ENCODE results near the gene ACBD6.
"Not testable (repeated sequence)": the region's sequence is repeated elsewhere in the genome, so short reads cannot be mapped to it uniquely, and the experiment has no call there.

ACBD6 gene

DNA sequence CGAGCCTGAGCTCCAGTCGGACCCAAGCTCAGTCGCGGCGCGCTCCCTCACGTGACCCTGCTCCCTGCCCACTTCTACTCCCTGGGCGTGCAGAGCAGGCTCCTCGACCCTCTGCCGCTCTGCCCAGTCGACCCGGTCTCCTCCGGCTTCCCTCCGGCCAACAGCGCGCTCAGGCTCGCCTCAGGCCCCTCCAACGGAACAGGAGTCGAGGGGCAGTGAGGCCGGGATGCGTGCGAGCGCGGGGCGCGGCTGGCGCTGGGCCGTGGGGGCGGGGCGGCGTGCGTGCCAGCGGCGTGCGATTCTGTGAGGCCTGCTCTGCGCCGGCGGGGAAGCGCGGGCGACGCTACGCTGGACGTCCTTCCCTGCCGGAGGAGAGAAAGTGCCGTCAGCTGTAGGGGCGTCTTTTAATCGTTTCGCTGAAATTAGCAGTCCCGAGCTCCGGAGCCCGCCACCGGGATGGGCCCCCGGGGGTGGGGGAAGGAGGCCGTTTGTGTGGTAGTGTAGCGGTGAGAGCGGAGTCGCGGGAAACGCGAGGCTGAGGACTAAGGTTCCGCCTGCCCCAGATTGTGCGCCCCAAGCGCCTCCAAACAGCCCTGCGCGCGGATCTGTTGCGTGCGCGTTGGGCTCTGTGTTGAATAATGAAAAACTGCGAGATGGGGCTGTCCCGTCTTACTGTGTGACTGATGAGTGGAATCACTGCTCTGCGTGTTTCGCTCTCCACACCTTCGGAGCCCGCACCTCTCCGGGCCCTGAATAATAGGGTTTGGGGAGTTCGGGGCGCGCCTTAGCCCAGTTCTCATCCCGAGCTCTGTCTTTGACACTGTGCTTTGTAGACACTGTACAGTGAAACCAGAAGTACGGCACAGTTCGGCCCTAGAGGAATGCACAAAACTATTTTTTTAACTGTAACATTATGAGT is at the start of gene ACBD6:
Gene ACBD6, minus strand, starts transcription at position 217 of the 919 bp plus-strand sequence. CDS start 311 bp downstream, outside the sequence.
- peak; percentile 90 to 94 (median 92) for DNase-seq

- no peak for DNase-seq
Observed at GRCh38 chr1:180551997-180552396, 49.6 kb upstream of the ACBD6 start.

GRCh38 chr1:180550241-180550640 is 47.9 kb upstream of the ACBD6 start:
- DNase-seq: no peak

- DNase-seq: not testable (repeated sequence)
Observed at GRCh38 chr1:180549770-180550169, 47.4 kb upstream of the ACBD6 start.

GRCh38 chr1:180548686-180549317 is 46.4 kb upstream of the ACBD6 start:
- DNase-seq: no peak

- no peak for DNase-seq
Observed at GRCh38 chr1:180545991-180546390, 43.6 kb upstream of the ACBD6 start.

DNA sequence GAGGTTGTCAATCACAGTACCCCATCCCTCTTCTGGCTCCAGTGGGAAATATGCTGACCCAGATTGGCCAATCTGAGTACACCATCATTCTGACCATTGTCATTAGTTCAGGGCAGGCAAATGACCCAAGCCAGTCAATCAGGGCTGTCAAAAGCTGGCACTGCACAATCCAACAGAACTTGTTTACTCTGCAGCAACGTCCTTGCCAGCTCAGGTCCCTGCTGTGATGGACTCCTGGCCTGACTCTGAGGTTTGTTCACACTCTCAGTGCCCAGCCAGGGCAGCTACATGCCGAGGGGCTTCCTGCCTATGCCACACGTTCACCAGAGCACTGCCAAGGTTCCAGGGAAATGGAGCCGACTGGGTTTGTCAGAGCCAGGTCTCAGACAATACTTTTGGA is 41.7 kb upstream of the ACBD6 start:
- DNase-seq: no peak

- no peak for DNase-seq
Observed at GRCh38 chr1:180542838-180543145, 40.4 kb upstream of the ACBD6 start.

DNA sequence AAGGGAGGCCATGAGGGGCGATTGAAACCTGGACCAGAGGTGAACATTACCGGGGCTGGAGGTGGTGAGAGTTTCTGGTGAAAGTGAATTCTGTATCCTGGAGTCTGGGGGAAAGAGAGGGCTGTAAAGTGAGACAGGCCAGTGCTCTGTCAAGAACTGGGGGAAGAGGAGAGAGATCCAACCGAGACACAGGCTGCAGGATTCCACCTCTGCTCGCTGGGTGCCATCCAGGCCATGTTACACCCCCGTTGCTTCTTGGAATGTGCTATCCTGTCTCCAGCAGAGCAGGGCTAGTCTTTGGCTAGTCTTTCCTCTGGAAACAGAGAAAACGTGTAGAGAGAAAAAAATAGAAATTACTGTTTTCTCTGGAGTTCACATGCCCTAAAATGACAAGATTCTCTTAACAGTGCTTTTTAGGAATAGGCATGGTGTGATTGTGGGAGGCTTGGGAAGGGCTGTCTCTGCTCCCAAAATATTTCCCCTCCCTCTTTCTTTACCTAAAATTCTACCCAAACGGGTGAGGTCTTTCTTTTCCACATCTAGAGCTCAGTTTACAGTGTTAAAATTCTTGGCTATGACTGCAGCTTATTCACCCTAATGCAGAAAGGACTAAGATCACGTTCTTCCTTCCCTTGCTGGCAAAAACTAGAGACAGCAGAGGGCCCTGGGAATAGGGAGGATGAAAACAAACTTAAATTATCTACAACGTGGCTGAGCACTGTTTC is 39.9 kb upstream of the ACBD6 start:
- DNase-seq: no peak

- DNase-seq: no peak
Observed at GRCh38 chr1:180540697-180541594, 38.6 kb upstream of the ACBD6 start.

DNA sequence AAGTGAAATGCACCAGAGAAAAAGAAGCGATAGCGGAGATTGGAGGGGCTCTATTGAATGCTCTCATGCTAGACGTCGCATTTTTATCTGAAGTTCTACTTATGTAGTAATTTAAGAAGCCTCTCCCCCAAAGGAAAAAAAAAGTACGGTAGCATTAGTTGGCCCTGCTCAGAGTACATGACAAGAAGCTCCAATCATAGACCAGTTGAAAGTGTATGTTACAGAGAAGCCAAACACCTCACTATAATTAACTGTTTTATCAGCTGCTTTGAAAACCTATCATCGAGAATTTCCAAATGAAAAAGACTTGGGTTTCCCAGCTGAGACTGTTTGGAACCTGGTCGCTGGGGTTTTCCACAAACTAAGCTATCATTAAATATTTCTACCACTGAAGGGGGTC is 36.8 kb upstream of the ACBD6 start:
- no peak for DNase-seq

- no peak for DNase-seq
Observed at GRCh38 chr1:180536821-180537372, 34.5 kb upstream of the ACBD6 start.

DNA sequence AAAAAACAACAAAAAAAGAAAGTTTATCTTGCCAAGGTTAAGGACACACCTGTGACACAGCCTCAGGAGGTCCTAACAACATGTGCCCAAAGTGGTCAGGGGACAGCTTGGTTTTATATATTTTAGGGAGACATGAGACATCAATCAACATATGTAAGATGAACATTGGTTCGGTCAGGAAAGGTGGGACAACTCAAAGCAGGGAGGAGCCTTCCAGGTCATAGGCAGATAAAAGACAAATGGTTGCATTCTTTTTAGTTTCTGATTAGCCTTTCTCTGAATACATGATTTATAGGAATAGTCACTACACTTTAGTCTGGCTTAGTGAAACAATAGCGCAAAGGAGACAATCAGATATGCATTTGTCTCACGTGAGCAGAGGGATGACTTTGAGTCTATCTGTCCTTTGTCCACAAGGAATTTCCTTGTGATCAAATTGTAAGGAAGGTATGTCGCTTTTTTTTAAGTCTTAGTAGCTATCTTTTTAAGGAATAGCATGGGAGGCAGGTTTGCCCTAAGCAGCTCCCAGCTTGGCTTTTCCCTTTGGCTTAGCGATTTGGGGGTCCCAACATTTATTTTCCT is 33.1 kb upstream of the ACBD6 start:
- no peak for DNase-seq

GRCh38 chr1:180534214-180534613 is 31.8 kb upstream of the ACBD6 start:
- DNase-seq: no peak

- peak; percentile 67 to 81 (median 78) for DNase-seq
Observed at GRCh38 chr1:180533266-180533987, 31.1 kb upstream of the ACBD6 start.

DNA sequence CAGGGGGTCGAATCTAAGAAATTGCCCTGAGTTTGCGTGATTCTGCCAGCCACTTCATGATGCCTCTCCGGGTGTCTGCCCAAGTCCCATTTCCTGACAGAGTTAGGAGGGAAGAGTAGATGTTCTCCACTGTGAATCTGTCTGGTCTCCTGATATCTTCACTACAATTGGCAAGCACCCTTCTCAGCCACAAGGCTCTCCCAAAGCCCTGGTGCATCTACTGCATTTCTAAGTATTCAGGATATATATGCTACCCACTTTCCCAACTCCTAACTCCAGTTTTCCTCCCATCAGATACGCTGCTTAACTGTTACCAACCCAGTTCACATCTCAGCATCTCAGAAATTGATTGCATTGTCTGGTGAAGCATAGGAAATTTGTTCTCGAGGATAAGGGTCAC is 30.5 kb upstream of the ACBD6 start:
- DNase-seq: no peak

- DNase-seq: peak; percentile 69 to 72 (median 70)
Observed at GRCh38 chr1:180530501-180530900, 28.1 kb upstream of the ACBD6 start.

DNA sequence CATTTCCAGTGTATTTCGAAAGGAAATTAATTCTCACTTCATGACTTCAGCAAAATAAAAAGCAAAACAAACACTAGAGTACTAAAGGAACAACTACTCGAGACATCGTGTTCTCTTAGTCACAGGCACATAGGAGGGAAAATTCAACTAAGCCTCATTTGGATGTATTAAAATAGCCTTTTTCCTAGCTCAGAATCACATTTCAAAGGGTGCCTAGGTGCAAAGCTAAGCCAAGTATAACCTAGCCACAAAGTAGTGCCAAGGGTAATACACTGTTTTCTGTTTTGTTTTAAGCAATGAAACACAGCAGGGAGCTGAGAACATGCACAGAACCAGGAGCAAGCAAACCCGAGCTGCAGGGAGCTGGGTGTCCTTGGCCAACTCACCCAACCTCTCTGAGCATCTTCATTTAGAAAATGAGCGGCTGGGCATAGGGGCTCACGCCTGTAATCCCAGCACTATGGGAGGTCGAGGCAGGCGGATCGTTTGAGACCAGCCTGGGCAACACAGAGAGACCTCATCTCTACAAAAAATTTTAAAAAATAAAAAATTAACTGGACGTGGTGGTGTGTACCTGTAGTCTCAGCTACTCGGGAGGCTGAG is 26.6 kb upstream of the ACBD6 start:
- no peak for DNase-seq

GRCh38 chr1:180527101-180527669 is 24.8 kb upstream of the ACBD6 start:
- peak in 2 of 3 donors; percentile 15 to 16 for DNase-seq

DNA sequence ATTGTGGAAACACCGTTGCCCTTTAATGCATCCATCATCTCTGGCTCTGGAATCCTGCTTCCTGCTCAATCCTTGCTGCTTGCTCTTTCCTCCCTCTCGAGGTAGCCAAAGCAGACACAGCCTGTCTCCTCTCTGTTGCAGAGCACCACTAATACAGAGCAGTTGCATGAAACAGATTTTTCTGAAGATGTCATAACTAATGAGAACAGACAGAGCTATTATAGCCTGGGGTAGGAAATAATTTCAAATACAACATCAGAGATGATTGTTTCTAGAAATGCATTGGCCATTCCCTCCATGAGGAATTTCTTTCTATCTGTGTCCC is 23.3 kb upstream of the ACBD6 start:
- no peak for DNase-seq
